ENCODE measurements around the gene LRP1-AS.

The LRP1-AS gene

DNA sequence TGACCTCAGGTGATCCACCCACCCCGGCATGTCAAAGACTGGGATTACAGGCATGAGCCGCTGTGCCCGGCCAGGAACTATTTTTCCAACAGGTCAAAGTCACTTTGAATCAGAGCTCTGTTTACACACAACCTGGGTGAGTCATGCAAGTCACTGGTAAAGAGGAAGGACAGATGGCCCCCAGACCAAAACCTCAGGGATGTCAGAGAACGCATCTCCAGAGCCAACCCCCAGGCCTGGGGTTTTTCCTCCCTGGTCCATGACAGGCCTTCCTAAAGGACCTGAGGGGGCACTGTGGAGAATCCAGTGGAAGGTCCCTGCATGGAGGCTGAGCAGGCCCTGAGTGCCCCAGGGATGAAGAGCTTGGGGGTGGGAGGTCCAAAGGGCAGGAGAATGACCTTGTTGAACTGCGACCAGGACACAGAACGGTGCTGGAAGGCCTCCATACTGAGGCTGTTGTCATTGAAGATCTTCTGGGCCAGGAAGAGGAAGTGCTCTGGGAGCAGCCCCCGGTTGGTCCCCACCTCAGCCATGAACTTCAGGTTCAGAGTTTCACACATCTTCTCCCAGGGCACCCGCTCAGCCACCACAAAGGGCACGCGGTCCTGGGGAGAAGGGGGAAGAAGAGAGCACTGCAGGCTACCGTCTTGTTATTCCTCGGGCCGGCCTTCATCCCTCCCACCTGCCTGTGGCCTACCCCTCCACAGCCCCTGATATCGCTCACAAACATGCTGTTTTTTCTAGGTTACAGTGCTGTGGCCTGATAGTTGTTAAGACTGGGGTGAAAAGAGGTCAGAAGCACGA lies 45.3 kb downstream of the LRP1-AS start:
- H3K4me1 Mint-ChIP-seq, result peaks cover 31% of the 10 kb centered on the region
- no peak for TF ChIP-seq CTCF (IDR thresholded peaks at IDR 0.05; ENCODE audit: unreplicated experiment in 3 of 3)
- H3K27ac Mint-ChIP-seq, result no peak overlapping the region
- no peaks in the 10 kb centered on the region for H3K9me3 Mint-ChIP-seq
- H3K27me3 Mint-ChIP-seq (ENCODE audit: low read depth), result no peaks in the 10 kb centered on the region
- no peak overlapping the region for H3K4me3 Mint-ChIP-seq
- H3K36me3 Mint-ChIP-seq (ENCODE audit: low read depth), result peaks cover 59% of the 10 kb centered on the region

- H3K27ac Mint-ChIP-seq, result no peak overlapping the region
- peaks cover 69% of the 10 kb centered on the region for H3K36me3 Mint-ChIP-seq (ENCODE audit: low read depth)
- no peak for TF ChIP-seq CTCF (IDR thresholded peaks at IDR 0.05; ENCODE audit: unreplicated experiment in 3 of 3)
Measured at GRCh38 chr12:57099766-57100165, 47.7 kb downstream of the LRP1-AS start.

DNA sequence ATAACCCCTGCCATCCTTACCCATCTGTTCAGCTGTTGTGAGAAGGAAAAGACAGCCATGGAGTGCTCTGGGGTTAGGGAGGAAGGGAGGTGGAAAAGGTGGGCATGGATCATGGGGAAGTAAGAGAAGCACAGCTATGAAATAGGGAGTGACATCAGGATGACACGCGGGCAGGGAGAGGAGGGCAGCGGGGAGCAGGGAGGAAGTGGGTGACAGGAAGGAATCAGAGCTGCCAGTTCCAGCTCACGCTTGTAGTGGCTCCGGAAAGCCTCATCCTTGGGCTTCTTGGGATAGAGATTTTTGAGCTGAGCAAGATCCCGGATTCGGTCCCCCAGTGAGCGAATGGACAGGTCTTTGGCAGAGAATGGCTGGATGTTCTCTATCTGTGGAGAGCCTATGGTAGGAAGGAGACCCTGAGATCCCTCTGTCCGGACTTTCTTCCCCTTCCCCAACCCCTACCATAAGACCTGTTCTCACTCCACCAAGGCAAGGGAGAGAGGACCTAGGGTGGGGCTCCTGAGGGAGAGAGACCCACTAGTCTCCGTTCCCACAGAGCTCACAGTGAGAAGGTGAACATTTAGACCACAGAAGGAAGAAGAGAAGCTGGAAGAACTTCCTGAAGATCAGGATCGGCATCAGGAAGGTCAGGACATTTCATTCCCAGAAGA lies 48.2 kb downstream of the LRP1-AS start:
- Mint-ChIP-seq H3K4me1 (peaks cover 43% of the 10 kb centered on the region), H3K27ac (peak overlapping the region; percentile 5 to 55 (median 46)), H3K36me3 (ENCODE audit: low read depth) (peaks cover 66% of the 10 kb centered on the region), H3K27me3 (ENCODE audit: low read depth) (no peaks in the 10 kb centered on the region), H3K9me3 (no peaks in the 10 kb centered on the region), H3K4me3 (no peak overlapping the region)
- TF ChIP-seq CTCF (IDR thresholded peaks at IDR 0.05; ENCODE audit: unreplicated experiment in 3 of 3), result no peak

More at GRCh38 chr12:57099766-57100165, 47.7 kb downstream of the LRP1-AS start:
- Mint-ChIP-seq H3K27me3 (ENCODE audit: low read depth) (no peaks in the 10 kb centered on the region), H3K4me3 (no peak overlapping the region), H3K4me1 (peaks cover 38% of the 10 kb centered on the region), H3K9me3 (no peaks in the 10 kb centered on the region)

DNA sequence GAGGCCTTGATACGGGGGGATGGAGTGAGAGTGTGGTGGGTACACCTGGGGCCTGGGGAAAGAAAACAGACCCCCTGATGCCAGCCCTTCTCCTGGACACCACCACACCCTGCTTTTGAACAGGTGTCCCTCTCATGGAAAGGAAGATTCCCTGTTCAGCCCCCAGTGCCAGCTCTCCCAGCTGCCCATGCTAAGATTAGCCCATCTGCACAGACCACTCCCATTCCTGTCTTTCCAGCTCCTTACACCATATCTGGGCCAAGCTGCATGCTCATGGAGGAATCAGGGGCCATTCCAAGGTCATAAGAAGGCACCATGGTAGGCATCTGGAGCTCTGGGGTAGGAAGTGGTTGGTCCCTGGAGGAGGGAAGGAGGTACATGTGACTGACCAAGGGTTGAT lies 48.9 kb downstream of the LRP1-AS start:
- Mint-ChIP-seq H3K9me3 (no peaks in the 10 kb centered on the region), H3K27me3 (ENCODE audit: low read depth) (no peaks in the 10 kb centered on the region), H3K36me3 (ENCODE audit: low read depth) (peaks cover 69% of the 10 kb centered on the region), H3K27ac (peak overlapping the region in 1 of 3 experiments; percentile 46), H3K4me3 (no peak overlapping the region), H3K4me1 (peaks cover 49% of the 10 kb centered on the region)
- no peak for TF ChIP-seq CTCF (IDR thresholded peaks at IDR 0.05; ENCODE audit: unreplicated experiment in 3 of 3)

DNA sequence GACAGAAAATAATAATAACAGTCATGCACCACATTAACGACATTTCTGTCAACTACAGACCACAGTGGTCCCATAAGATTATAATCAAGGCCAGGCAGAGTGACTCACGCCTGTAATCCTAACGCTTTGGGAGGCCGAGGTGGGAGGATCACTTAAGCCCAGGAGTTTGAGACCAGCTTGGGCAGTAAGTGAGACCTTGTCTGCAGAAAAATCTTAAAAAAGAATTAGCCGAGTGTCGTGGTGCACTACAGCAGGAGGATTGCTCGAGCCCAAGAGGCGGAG lies 49.9 kb downstream of the LRP1-AS start:
- peaks cover 75% of the 10 kb centered on the region for H3K36me3 Mint-ChIP-seq (ENCODE audit: low read depth)

More for the DNA sequence above, 49.9 kb downstream of the LRP1-AS start:
- H3K9me3 Mint-ChIP-seq, result no peaks in the 10 kb centered on the region
- no peak for TF ChIP-seq CTCF (IDR thresholded peaks at IDR 0.05; ENCODE audit: unreplicated experiment in 3 of 3)
- no peak overlapping the region for H3K4me3 Mint-ChIP-seq
- peaks cover 56% of the 10 kb centered on the region for H3K4me1 Mint-ChIP-seq
- H3K27me3 Mint-ChIP-seq (ENCODE audit: low read depth), result no peaks in the 10 kb centered on the region
- peak overlapping the region in 2 of 3 experiments; percentile 30 to 92 for H3K27ac Mint-ChIP-seq
